GM21825 (cell line): ENCODE results near the gene CXXC1.
"Not testable (repeated sequence)": the region's sequence is repeated elsewhere in the genome, so short reads cannot be mapped to it uniquely, and the experiment has no call there.

Source experiments
- ATAC-seq: cut with Tn5 transposase; IDR thresholded peaks from one replicate; pipeline ENCODE4 v1.9.1; 2021; ENCODE audit warnings: mild to moderate bottlenecking, moderate library complexity; ENCODE audit not compliant: unreplicated experiment

CXXC1 gene

GRCh38 chr18:50298443-50299284 lies 11.2 kb upstream of the CXXC1 start:
- ATAC-seq: no peak

GRCh38 chr18:50297621-50298442 lies 10.3 kb upstream of the CXXC1 start:
- peak; percentile 99 for ATAC-seq

GRCh38 chr18:50293039-50293438 lies 5.5 kb upstream of the CXXC1 start:
- ATAC-seq: no peak

GRCh38 chr18:50289108-50289443 lies 1.6 kb upstream of the CXXC1 start:
- ATAC-seq: no peak

GRCh38 chr18:50288348-50289107 lies 1.0 kb upstream of the CXXC1 start:
- not testable (repeated sequence) for ATAC-seq

- no peak for ATAC-seq
Observed at GRCh38 chr18:50287028-50287440, 458 bp downstream of the CXXC1 start.

GRCh38 chr18:50286391-50287027 lies 983 bp downstream of the CXXC1 start:
- ATAC-seq: no peak

- no peak for ATAC-seq
Observed at GRCh38 chr18:50285631-50286321, 1.7 kb downstream of the CXXC1 start.

GRCh38 chr18:50285071-50285470 lies 2.4 kb downstream of the CXXC1 start:
- no peak for ATAC-seq

GRCh38 chr18:50284255-50284885 lies 3.1 kb downstream of the CXXC1 start:
- no peak for ATAC-seq

GRCh38 chr18:50283469-50284209 lies 3.9 kb downstream of the CXXC1 start:
- no peak for ATAC-seq

GRCh38 chr18:50282521-50283335 lies 4.8 kb downstream of the CXXC1 start:
- ATAC-seq: no peak

GRCh38 chr18:50281972-50282520 lies 5.4 kb downstream of the CXXC1 start:
- ATAC-seq: no peak

GRCh38 chr18:50281295-50281971 lies 6.1 kb downstream of the CXXC1 start, which contains the start of gene MBD1:
MBD1 (minus strand) TSS chr18:50281523; CDS start chr18:50279992, 1,531 bp downstream.
- peak; percentile 86 for ATAC-seq

GRCh38 chr18:50280707-50281294 lies 6.7 kb downstream of the CXXC1 start:
- no peak for ATAC-seq

GRCh38 chr18:50279752-50280151 lies 7.7 kb downstream of the CXXC1 start:
- ATAC-seq: no peak

- ATAC-seq: no peak
Observed at GRCh38 chr18:50277942-50278341, 9.6 kb downstream of the CXXC1 start.
